SU-DHL-6 (cell line): ENCODE results near the gene ARFGEF3.

Experiments
- H2AFZ ChIP-seq: fragments of 200-600 bp; sonication (generic); 2 replicates; pipeline ENCODE4 v1.6.1; 2014; ENCODE audit warnings: low read depth, mild to moderate bottlenecking, moderate library complexity, mixed read lengths, antibody characterized with exemption, low read length; ENCODE audit not compliant: severe bottlenecking
- H3F3A ChIP-seq: fragments of 200-600 bp; shearing (Covaris generic); 2 replicates; pipeline ENCODE4 v1.6.0; 2016; ENCODE audit warnings: antibody characterized with exemption, mild to moderate bottlenecking; ENCODE audit not compliant: insufficient read depth
- H3K27ac ChIP-seq: fragments of 200-600 bp; sonication (generic); 2 replicates; pipeline ENCODE4 v1.5.1; 2016; ENCODE audit warnings: low read depth, mild to moderate bottlenecking, low read length, moderate library complexity, mixed read lengths
- H3K27me3 ChIP-seq: fragments of 200-600 bp; sonication (generic), shearing (Covaris generic); 2 replicates; pipeline ENCODE4 v1.6.0; 2014; ENCODE audit warnings: mild to moderate bottlenecking, low read length
- H3K36me3 ChIP-seq: fragments of 200-600 bp; sonication (generic); 2 replicates; pipeline ENCODE4 v1.6.1; 2014; ENCODE audit warnings: mild to moderate bottlenecking, low read length, mixed read lengths
- H3K4me2 ChIP-seq: fragments of 300-600, 200-600 bp; shearing (Covaris generic), sonication (generic); 2 replicates; pipeline ENCODE4 v1.6.0; 2014; ENCODE audit warnings: low read length, low read depth, mild to moderate bottlenecking; ENCODE audit not compliant: poor library complexity, severe bottlenecking
- H3K4me3 ChIP-seq: fragments of 200-600 bp; sonication (generic); 2 replicates; pipeline ENCODE4 v1.5.1; 2014; ENCODE audit warnings: antibody characterized with exemption, low read length, mild to moderate bottlenecking, mixed read lengths; ENCODE audit not compliant: insufficient read depth, poor library complexity, severe bottlenecking
- H3K79me2 ChIP-seq: fragments of 200-600 bp; sonication (generic); 2 replicates; pipeline ENCODE4 v1.6.1; 2014; ENCODE audit warnings: mild to moderate bottlenecking, low read length, moderate library complexity; ENCODE audit not compliant: insufficient read depth
- H3K9ac ChIP-seq: fragments of 200-600 bp; sonication (generic); 2 replicates; pipeline ENCODE4 v1.7.0; 2014; ENCODE audit warnings: mild to moderate bottlenecking, low read length
- H3K9me2 ChIP-seq: fragments of 200-600 bp; sonication (generic); replicated peaks from 2 replicates; pipeline ENCODE4 v1.6.1; 2014; ENCODE audit warnings: low read length; ENCODE audit not compliant: insufficient read depth
- H3K9me3 ChIP-seq: fragments of 200-600 bp; sonication (generic); 2 replicates; pipeline ENCODE4 v1.6.1; 2014; ENCODE audit warnings: low read length, mixed read lengths; ENCODE audit not compliant: insufficient read depth
- H4K20me1 ChIP-seq: fragments of 200-600 bp; sonication (generic); 2 replicates; pipeline ENCODE4 v1.6.1; 2014; ENCODE audit warnings: low read depth, mild to moderate bottlenecking, antibody characterized with exemption, low read length, moderate library complexity, mixed read lengths
- CTCF ChIP-seq: fragments of 200-600 bp; sonication (generic); IDR thresholded peaks from one replicate; pipeline ENCODE4 v1.5.1; 2017; ENCODE audit warnings: antibody characterized with exemption, mild to moderate bottlenecking, low read length, moderate library complexity; ENCODE audit not compliant: insufficient read depth, poor library complexity, severe bottlenecking
- EZH2phosphoT487 ChIP-seq: fragments of 200-600 bp; sonication (generic), shearing (Covaris generic); conservative IDR thresholded peaks from 2 replicates; pipeline ENCODE4 v1.6.1; 2018; ENCODE audit warnings: mild to moderate bottlenecking, antibody characterized with exemption, low read length, moderate library complexity, mixed read lengths

ARFGEF3 gene

GRCh38 chr6:138374230-138374629 is 212.5 kb downstream of the ARFGEF3 start:
- no peaks in the 10 kb centered on the region for H4K20me1 ChIP-seq
- H3K9me2 ChIP-seq, result no peaks in the 10 kb centered on the region

GRCh38 chr6:138374815-138375214 is 213.1 kb downstream of the ARFGEF3 start:
- no peak overlapping the region for H2AFZ ChIP-seq

More at GRCh38 chr6:138374230-138374629, 212.5 kb downstream of the ARFGEF3 start:
- Histone ChIP-seq H3K9me3 (no peaks in the 10 kb centered on the region), H3K36me3 (no peaks in the 10 kb centered on the region), H3K79me2 (no peaks in the 10 kb centered on the region), H3K27ac (no peak overlapping the region), H3K27me3 (no peaks in the 10 kb centered on the region), H3K4me2 (no peak overlapping the region), H3K9ac (no peak overlapping the region), H3K4me3 (no peak overlapping the region), H3F3A (no peaks in the 10 kb centered on the region), H2AFZ (no peak overlapping the region)
- TF ChIP-seq CTCF (no peak), EZH2phosphoT487 (no peak)

GRCh38 chr6:138377042-138377441 is 215.3 kb downstream of the ARFGEF3 start:
- no peak overlapping the region for H3K9ac ChIP-seq
- no peak overlapping the region for H2AFZ ChIP-seq
- H3K9me3 ChIP-seq, result no peaks in the 10 kb centered on the region
- H4K20me1 ChIP-seq, result no peaks in the 10 kb centered on the region
- TF ChIP-seq CTCF, result no peak
- no peak for TF ChIP-seq EZH2phosphoT487
- H3K4me3 ChIP-seq, result no peak overlapping the region
- no peaks in the 10 kb centered on the region for H3K79me2 ChIP-seq
- no peak overlapping the region for H3K4me2 ChIP-seq
- H3K27ac ChIP-seq, result no peak overlapping the region
- H3K27me3 ChIP-seq, result no peaks in the 10 kb centered on the region
- H3F3A ChIP-seq, result no peaks in the 10 kb centered on the region
- no peaks in the 10 kb centered on the region for H3K9me2 ChIP-seq
- no peaks in the 10 kb centered on the region for H3K36me3 ChIP-seq

More at GRCh38 chr6:138374815-138375214, 213.1 kb downstream of the ARFGEF3 start:
- Histone ChIP-seq H3K4me3 (no peak overlapping the region), H3F3A (no peaks in the 10 kb centered on the region), H3K79me2 (no peaks in the 10 kb centered on the region), H3K36me3 (no peaks in the 10 kb centered on the region), H3K4me2 (no peak overlapping the region), H3K9me2 (no peaks in the 10 kb centered on the region), H3K27ac (no peak overlapping the region), H4K20me1 (no peaks in the 10 kb centered on the region), H3K9ac (no peak overlapping the region), H3K9me3 (no peaks in the 10 kb centered on the region), H3K27me3 (no peaks in the 10 kb centered on the region)
- TF ChIP-seq EZH2phosphoT487, result no peak
- no peak for TF ChIP-seq CTCF
